ENCODE data around the gene POLR2C.
"Not testable (repeated sequence)": the region's sequence is repeated elsewhere in the genome, so short reads cannot be mapped to it uniquely, and the experiment has no call there.

The POLR2C gene

GRCh38 chr16:57479976-57480753, 17.7 kb downstream of the POLR2C start:
- no peak for DNase-seq

GRCh38 chr16:57480754-57481230, 18.3 kb downstream of the POLR2C start:
- DNase-seq: no peak

- no peak for DNase-seq
Observed at GRCh38 chr16:57481421-57481820, 18.9 kb downstream of the POLR2C start.

- no peak for DNase-seq
Observed at GRCh38 chr16:57482845-57483545, 20.5 kb downstream of the POLR2C start.

- no peak for DNase-seq
Observed at GRCh38 chr16:57483725-57484514, 21.4 kb downstream of the POLR2C start.

GRCh38 chr16:57484515-57485005, 22.1 kb downstream of the POLR2C start:
- no peak for DNase-seq

- no peak for DNase-seq
Observed at GRCh38 chr16:57485091-57485915, 22.8 kb downstream of the POLR2C start.

- DNase-seq: peak; percentile 61 to 73 (median 72)
Observed at GRCh38 chr16:57485916-57486857, 23.7 kb downstream of the POLR2C start, which contains the start of gene DOK4. Gene DOK4, minus strand, starts transcription at chr16:57486493. Its CDS starts 6,986 bp downstream, at chr16:57479507.

- no peak for DNase-seq
Observed at GRCh38 chr16:57486858-57487834, 24.7 kb downstream of the POLR2C start.

- no peak for DNase-seq
Observed at GRCh38 chr16:57489229-57489628, 26.8 kb downstream of the POLR2C start.

- DNase-seq: no peak
Observed at GRCh38 chr16:57493767-57494166, 31.3 kb downstream of the POLR2C start.

- DNase-seq: no peak
Observed at GRCh38 chr16:57497121-57497520, 34.6 kb downstream of the POLR2C start.

- DNase-seq: no peak
Observed at GRCh38 chr16:57498031-57498430, 35.6 kb downstream of the POLR2C start.

- not testable (repeated sequence) for DNase-seq
Observed at GRCh38 chr16:57499941-57500340, 37.5 kb downstream of the POLR2C start.

GRCh38 chr16:57500578-57501111, 38.2 kb downstream of the POLR2C start:
- peak in 1 of 5 experiments; percentile 49 for DNase-seq

GRCh38 chr16:57501492-57501891, 39.0 kb downstream of the POLR2C start:
- no peak for DNase-seq

GRCh38 chr16:57502048-57502775, 39.7 kb downstream of the POLR2C start:
- no peak for DNase-seq

GRCh38 chr16:57503366-57503765, 40.9 kb downstream of the POLR2C start:
- DNase-seq: no peak
